H9 (cell line): ENCODE measurements around the gene SEMA5A. TPM values are rescaled to one million over a fixed set of nuclear protein-coding genes. Genes with fewer than 3 reads are reported as not detected.

Experiments used
- DNase-seq: peaks from one replicate; pipeline ENCODE4 v3.0.0-alpha.2; 2017
- H2AFZ ChIP-seq: one replicate; pipeline ENCODE4 v1.6.1; 2013; ENCODE audit warnings: mild to moderate bottlenecking, low read length, control low read depth, moderate library complexity
- H2AK5ac ChIP-seq: 2 replicates; pipeline ENCODE4 v1.6.1; 2013; ENCODE audit warnings: low read length, control low read depth, mixed read lengths; ENCODE audit not compliant: insufficient read length
- H2BK120ac ChIP-seq: one replicate; pipeline ENCODE4 v1.6.1; 2013; ENCODE audit warnings: low read depth, mild to moderate bottlenecking, low read length, control low read depth, inconsistent platforms; ENCODE audit not compliant: poor library complexity, severe bottlenecking
- H2BK12ac ChIP-seq: 2 replicates; pipeline ENCODE4 v1.6.1; 2013; ENCODE audit warnings: low read length, control low read depth, mixed read lengths, low read depth; ENCODE audit not compliant: insufficient read length
- H2BK15ac ChIP-seq: 2 replicates; pipeline ENCODE4 v1.6.1; 2013; ENCODE audit warnings: low read depth, low read length, control low read depth
- H2BK20ac ChIP-seq: one replicate; pipeline ENCODE4 v1.6.1; 2013; ENCODE audit warnings: low read depth, mild to moderate bottlenecking, low read length, control low read depth, inconsistent platforms; ENCODE audit not compliant: poor library complexity, severe bottlenecking
- H2BK5ac ChIP-seq: 2 replicates; pipeline ENCODE4 v1.6.1; 2013; ENCODE audit warnings: low read length, control low read depth, mixed read lengths; ENCODE audit not compliant: insufficient read length
- H3K14ac ChIP-seq: 2 replicates; pipeline ENCODE4 v1.6.1; 2013; ENCODE audit warnings: low read length, control low read depth; ENCODE audit not compliant: insufficient read depth
- H3K18ac ChIP-seq: 2 replicates; pipeline ENCODE4 v1.6.1; 2013; ENCODE audit warnings: low read depth, mild to moderate bottlenecking, mixed read lengths, low read length, control low read depth; ENCODE audit not compliant: insufficient read length
- H3K23ac ChIP-seq: 2 replicates; pipeline ENCODE4 v1.6.1; 2013; ENCODE audit warnings: low read length, control low read depth, mixed read lengths, low read depth; ENCODE audit not compliant: insufficient read length
- H3K23me2 ChIP-seq: 2 replicates; pipeline ENCODE4 v1.6.1; 2013; ENCODE audit warnings: low read depth, mild to moderate bottlenecking, mixed read lengths, low read length, control low read depth; ENCODE audit not compliant: insufficient read length, poor library complexity, severe bottlenecking
- H3K27ac ChIP-seq: 2 replicates; pipeline ENCODE4 v1.5.1; 2013; ENCODE audit warnings: low read length, control low read depth, mixed read lengths, low read depth; ENCODE audit not compliant: insufficient read length
- H3K27me3 ChIP-seq: 2 replicates; pipeline ENCODE4 v1.6.1; 2013; ENCODE audit warnings: low read length, control low read depth, inconsistent platforms; ENCODE audit not compliant: insufficient read depth
- H3K4ac ChIP-seq: 2 replicates; pipeline ENCODE4 v1.6.1; 2013; ENCODE audit warnings: low read depth, mild to moderate bottlenecking, control low read depth, inconsistent platforms, low read length, moderate library complexity
- H3K4me1 ChIP-seq: 2 replicates; pipeline ENCODE4 v1.6.1; 2013; ENCODE audit warnings: low read length, control low read depth, inconsistent platforms; ENCODE audit not compliant: insufficient read depth
- H3K4me2 ChIP-seq: 2 replicates; pipeline ENCODE4 v1.6.1; 2013; ENCODE audit warnings: low read length, control low read depth, mixed read lengths; ENCODE audit not compliant: insufficient read length, insufficient read depth
- H3K56ac ChIP-seq: 2 replicates; pipeline ENCODE4 v1.6.1; 2013; ENCODE audit warnings: low read depth, mild to moderate bottlenecking, mixed read lengths, low read length, control low read depth; ENCODE audit not compliant: insufficient read length
- H3K79me1 ChIP-seq: 2 replicates; pipeline ENCODE4 v1.6.1; 2013; ENCODE audit warnings: low read depth, mild to moderate bottlenecking, moderate library complexity, low read length, control low read depth, inconsistent platforms; ENCODE audit not compliant: insufficient read depth, poor library complexity, severe bottlenecking
- H3K79me2 ChIP-seq: 2 replicates; pipeline ENCODE4 v1.6.1; 2013; ENCODE audit warnings: low read length, control low read depth, inconsistent platforms; ENCODE audit not compliant: insufficient read depth
- H3K9ac ChIP-seq: 2 replicates; pipeline ENCODE4 v1.6.1; 2013; ENCODE audit warnings: low read length, control low read depth, mixed read lengths; ENCODE audit not compliant: insufficient read length; ENCODE audit errors: extremely low read depth
- H3K9me3 ChIP-seq: one replicate; pipeline ENCODE4 v1.6.1; 2013; ENCODE audit warnings: low read depth, low read length, inconsistent platforms; ENCODE audit not compliant: control insufficient read depth
- H3T11ph ChIP-seq: one replicate; pipeline ENCODE4 v1.6.1; 2013; ENCODE audit warnings: mild to moderate bottlenecking, low read length, control low read depth, inconsistent platforms
- H4K20me1 ChIP-seq: one replicate; pipeline ENCODE4 v1.6.1; 2013; ENCODE audit not compliant: control insufficient read depth, insufficient read length, insufficient read depth
- H4K5ac ChIP-seq: 2 replicates; pipeline ENCODE4 v1.6.1; 2013; ENCODE audit warnings: low read depth, mild to moderate bottlenecking, mixed read lengths, low read length, control low read depth; ENCODE audit not compliant: insufficient read length
- H4K8ac ChIP-seq: replicated peaks from 2 replicates; pipeline ENCODE4 v1.6.1; 2013; ENCODE audit warnings: low read length, control low read depth, mixed read lengths, low read depth; ENCODE audit not compliant: insufficient read length
- H4K91ac ChIP-seq: 2 replicates; pipeline ENCODE4 v1.6.1; 2013; ENCODE audit warnings: low read depth, mild to moderate bottlenecking, moderate library complexity, mixed read lengths, low read length, control low read depth; ENCODE audit not compliant: insufficient read length
- H3K27ac Mint-ChIP-seq, 3 experiments: 2 replicates in 2 of 3; 3 replicates in 1 of 3; pipeline ENCODE4 v1.8.0; 2020 to 2021; ENCODE audit warnings: mixed read lengths in 3 of 3, mild to moderate bottlenecking in 1 of 3, moderate library complexity in 1 of 3
- H3K27me3 Mint-ChIP-seq: 2 replicates; pipeline ENCODE4 v1.8.0; 2021; ENCODE audit warnings: low read depth, mild to moderate bottlenecking, moderate library complexity, mixed read lengths
- H3K36me3 Mint-ChIP-seq, 3 experiments: 2 replicates in 2 of 3; 3 replicates in 1 of 3; pipeline ENCODE4 v1.8.0; 2020 to 2021; ENCODE audit warnings: low read depth in 3 of 3, mixed read lengths in 3 of 3; ENCODE audit not compliant: insufficient read depth in 1 of 3
- H3K4me1 Mint-ChIP-seq, 2 experiments: 2 replicates each; pipeline ENCODE4 v1.8.0; 2020; ENCODE audit warnings: mixed read lengths in 2 of 2
- H3K4me3 Mint-ChIP-seq, 2 experiments: 2 replicates in 1 of 2; 3 replicates in 1 of 2; pipeline ENCODE4 v1.8.0; 2020 to 2021; ENCODE audit warnings: mild to moderate bottlenecking in 2 of 2, mixed read lengths in 2 of 2, moderate library complexity in 1 of 2
- H3K9me3 Mint-ChIP-seq, 2 experiments: 2 replicates in 1 of 2; 3 replicates in 1 of 2; pipeline ENCODE4 v1.8.0; 2020; ENCODE audit warnings: mild to moderate bottlenecking in 2 of 2, mixed read lengths in 2 of 2, moderate library complexity in 1 of 2
- CTCF ChIP-seq: fragments of 200-600 bp; sonication (generic); conservative IDR thresholded peaks from 3 replicates; pipeline ENCODE4 v1.8.0; 2021; ENCODE audit warnings: antibody characterized with exemption, mild to moderate bottlenecking
- WGBS: extraction: QIAGEN DNeasy Blood & Tissue Kit; methylation state at CpG from one replicate; pipeline ENCODE4 v1.1.7; 2013; ENCODE audit warnings: missing lambda C conversion rate, low lambda C conversion rate, mixed read lengths; ENCODE audit not compliant: insufficient read length; ENCODE audit errors: extremely low coverage; 5-methylcytosine and 5-hydroxymethylcytosine counted together
- total RNA-seq: library from RNA; stranded (reverse); gene quantifications from 2 replicates; pipeline ENCODE4 v1.2.1, GENCODE V29; 2021

SEMA5A gene
- total RNA-seq, 1 experiment from 2014 or later = 4.3 TPM

DNA sequence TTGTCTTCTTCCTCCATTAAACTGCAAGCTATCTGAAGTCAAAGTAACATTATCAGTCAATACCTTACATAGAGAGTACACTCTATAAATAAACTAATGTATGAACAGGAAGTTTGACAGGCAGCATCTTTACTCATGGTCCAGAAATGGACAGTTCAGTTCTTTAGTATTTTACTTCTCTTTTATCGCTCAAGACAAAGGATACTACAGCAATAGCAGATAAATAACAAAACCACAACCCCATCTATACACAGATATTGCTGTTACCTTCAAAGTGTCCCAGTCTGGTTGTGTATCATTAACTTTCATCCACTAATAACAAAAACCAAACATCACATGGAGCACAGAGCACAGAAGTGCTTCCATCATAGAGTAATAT is 46.4 kb downstream of the SEMA5A start:
- H3K4ac ChIP-seq = no peak overlapping the region
- no peak overlapping the region for H4K91ac ChIP-seq
- DNase-seq = no peak
- H3K18ac ChIP-seq = no peak overlapping the region
- H2AFZ ChIP-seq = no peak overlapping the region
- no peaks in the 10 kb centered on the region for H3K79me1 ChIP-seq
- H2BK5ac ChIP-seq = no peak overlapping the region
- no peak overlapping the region for H3K14ac ChIP-seq
- H3K4me3 Mint-ChIP-seq = no peak overlapping the region
- H3K4me1 ChIP-seq = peaks cover 5% of the 10 kb centered on the region
- no peaks in the 10 kb centered on the region for H3K27me3 Mint-ChIP-seq
- H3T11ph ChIP-seq = no peak overlapping the region
- no peak overlapping the region for H3K9ac ChIP-seq
- no peak for TF ChIP-seq CTCF
- H3K4me1 Mint-ChIP-seq = peaks cover 26 to 31% of the 10 kb centered on the region in 2 experiments
- no peaks in the 10 kb centered on the region for H3K79me2 ChIP-seq
- H3K23me2 ChIP-seq = no peaks in the 10 kb centered on the region
- no peak overlapping the region for H3K27ac ChIP-seq
- H3K56ac ChIP-seq = no peak overlapping the region
- H3K4me2 ChIP-seq = no peak overlapping the region
- no peak overlapping the region for H2BK15ac ChIP-seq
- H4K8ac ChIP-seq = no peak overlapping the region
- H3K9me3 Mint-ChIP-seq = no peaks in the 10 kb centered on the region
- WGBS = no CpG with 5 or more reads among the region's 1 CpG
- H4K20me1 ChIP-seq = no peaks in the 10 kb centered on the region
- H3K27ac Mint-ChIP-seq = no peak overlapping the region
- H3K36me3 Mint-ChIP-seq = no peaks in the 10 kb centered on the region
- no peak overlapping the region for H2BK120ac ChIP-seq
- no peak overlapping the region for H2BK12ac ChIP-seq
- H2BK20ac ChIP-seq = no peak overlapping the region
- no peaks in the 10 kb centered on the region for H3K27me3 ChIP-seq
- no peak overlapping the region for H4K5ac ChIP-seq
- H2AK5ac ChIP-seq = no peak overlapping the region
- H3K23ac ChIP-seq = no peak overlapping the region
- H3K9me3 ChIP-seq = no peaks in the 10 kb centered on the region
